HG03159 (cell line): ENCODE measurements around the gene DENND1A.

Source experiments
- ATAC-seq: cut with Tn5 transposase; IDR thresholded peaks from one replicate; pipeline ENCODE4 v1.9.1; 2021; ENCODE audit warnings: mild to moderate bottlenecking, moderate library complexity; ENCODE audit not compliant: unreplicated experiment

DENND1A gene

DNA sequence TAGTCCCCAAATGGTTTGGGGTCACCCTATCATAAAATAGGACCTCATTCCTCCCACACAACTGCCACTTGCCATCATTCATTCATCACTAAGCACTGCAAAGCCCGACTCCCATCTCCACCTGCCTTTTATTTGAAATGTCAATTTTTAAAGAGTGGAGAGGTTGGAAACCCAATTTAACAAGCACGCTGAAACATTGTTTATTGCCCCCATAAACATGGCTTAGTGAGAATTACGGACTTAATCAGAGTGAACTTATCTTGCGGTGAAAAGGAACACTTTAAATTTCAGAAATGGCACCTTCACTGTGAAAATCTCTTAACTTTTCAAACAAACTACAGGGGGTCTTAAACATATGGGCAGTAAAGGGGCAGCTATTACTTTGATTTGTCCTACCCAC is 332.9 kb downstream of the DENND1A start:
- ATAC-seq: no peak

DNA sequence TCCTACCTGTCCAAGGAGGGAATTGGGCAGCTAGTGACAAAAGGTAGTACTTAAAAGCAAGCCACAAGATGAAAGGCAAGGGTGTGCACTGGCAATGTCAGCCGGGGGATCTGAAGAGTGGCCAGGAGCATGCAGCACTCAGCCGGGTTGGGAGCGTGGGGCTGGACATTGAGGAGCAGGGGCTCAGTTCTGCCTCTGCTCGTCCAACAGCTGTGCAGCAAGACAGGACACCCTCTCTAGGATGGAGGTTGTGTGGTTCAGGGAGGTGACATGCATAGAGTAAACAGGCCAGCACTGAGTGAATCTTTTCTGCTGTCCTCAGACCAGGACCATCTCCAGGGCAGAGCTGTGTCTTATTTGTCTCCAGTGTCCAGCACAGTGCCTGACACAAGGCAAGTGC is 338.6 kb downstream of the DENND1A start:
- no peak for ATAC-seq

DNA sequence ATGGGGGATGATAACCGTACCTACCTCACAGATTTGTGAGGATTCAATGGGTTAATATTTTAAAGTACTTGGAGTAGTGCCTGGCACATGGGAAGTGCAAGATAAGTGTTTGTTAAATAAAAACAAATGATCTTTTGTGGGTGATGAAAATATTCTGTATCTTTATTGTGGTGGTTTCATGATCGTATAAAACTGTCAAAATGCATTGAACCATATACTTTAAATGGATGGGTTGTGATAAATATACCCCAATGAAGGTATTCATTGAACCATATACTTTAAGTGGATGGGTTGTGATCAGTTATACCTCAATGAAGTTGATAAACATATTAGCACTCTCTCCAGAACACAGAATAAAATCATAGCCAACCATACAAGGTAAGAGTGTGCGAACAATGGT is 339.4 kb downstream of the DENND1A start:
- no peak for ATAC-seq

DNA sequence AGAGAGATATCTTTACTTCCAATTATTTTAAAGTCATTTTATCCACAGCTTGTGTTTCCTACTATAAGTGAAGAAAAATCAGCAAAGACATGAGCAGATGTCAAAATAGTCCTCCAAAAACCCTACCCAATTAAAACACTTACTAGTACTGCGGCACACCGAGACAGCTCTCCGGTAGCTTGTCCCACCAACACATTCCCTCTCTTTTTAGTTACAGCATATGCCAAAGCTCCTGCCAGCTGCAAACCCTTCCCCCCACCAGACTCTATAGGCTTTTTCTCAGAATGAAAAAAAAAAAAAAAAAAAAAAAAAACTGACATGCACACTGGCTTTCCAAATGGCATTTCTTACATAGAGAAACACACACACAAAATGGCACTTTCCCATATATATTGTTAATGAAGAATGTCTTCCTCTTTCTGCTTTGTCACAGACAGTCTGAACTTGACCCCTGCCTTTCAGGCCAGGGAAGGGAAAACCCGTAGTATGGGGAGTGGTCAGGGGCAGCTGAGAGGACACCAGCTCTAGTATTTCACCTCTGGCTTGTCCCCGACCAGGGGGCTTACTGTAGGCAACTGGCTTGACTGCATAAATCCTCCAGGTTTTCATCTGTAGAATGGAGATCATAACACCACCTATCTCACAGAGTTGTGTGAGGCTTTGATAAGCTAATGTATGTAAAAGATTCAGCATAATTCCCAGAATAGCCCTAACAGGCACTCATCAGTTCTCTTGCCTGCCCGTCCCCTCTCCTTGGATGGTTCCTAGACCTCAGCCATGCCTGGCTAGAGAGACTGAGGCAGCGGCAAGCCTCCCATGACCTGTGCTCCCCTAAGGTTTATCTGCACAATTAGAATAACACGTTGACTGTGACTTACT is 340.3 kb downstream of the DENND1A start:
- ATAC-seq: no peak

DNA sequence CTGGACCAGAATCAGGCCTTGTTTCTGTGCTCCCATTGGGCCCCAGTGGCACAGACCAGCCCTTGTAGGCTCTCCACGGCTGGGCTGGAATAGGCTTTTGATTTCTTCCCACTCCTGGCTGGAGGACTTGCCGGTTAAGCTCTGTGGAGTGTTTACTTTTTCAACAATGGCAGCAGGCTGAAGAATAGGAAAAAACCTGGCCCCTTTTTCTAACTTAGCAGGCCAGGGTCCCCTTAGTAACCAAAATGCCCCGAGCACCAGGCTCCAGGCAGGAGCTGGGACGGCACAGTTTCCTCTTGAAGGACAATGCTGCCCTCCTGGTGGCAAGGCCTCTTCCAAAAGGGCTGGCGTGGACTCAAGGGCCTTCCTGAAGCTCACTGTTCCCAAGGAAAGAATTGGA is 343.7 kb downstream of the DENND1A start:
- no peak for ATAC-seq

DNA sequence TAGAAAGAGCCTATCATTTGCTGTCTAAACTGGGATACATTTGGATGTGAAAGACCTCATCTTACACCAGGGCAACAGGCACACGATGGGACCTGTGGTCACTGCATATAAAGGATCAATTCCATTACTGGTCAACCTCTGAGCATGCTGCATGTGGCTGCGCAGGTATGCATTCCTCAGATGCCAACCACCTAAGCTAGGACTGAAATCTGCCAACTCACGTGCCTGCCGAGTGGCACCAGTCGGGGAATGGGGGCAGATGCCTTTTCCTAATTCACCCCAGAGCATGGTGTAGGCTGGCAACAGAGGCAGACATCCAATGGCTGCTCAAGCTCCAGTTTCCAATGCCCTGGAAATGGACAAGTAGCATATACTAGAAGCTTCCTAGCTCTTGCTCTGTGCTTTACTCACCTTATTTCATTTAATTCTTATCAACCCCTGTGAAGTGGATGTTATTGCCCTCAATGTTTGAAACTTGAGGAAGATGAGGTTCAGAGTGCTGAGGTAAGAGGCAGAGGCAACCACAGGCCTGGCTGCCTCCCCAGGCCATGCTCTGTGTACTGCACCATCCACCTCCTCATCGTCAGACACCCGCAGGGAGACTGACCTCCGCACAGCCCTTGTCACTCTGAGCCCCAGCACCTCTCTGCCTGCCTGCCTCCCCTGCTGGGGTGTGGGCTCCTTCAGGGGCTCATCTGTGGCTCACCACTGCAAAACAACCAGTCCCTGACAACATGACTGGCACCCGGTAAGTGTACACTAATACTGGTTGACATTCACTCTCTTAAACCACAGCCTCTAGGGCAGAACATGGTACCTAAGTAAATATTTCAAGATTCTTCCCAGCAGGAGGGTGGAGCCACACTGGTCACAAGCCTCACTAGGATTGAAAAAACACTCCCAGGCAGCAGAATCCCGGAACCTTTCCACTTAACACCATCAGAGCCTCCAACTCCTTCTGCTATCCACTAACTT is 345.4 kb downstream of the DENND1A start:
- ATAC-seq: no peak

DNA sequence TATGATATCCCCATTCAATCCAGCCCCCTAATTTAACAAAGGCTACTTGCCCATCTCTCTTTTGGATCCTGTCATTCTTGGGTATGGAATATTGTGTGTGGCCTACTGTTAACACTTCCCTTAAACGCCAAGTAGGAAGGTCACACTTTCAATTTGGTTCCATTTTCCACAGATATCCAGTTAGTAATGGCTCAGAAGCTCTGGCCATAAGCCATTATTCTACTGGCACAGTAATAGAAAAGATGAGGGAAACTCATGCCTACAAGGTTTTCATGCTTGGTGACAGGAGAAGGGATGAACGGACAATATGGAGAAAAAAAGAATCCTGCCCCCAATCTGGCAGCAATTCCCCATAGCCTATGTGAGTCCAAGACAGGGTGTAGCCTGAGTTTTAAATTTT is 346.3 kb downstream of the DENND1A start:
- no peak for ATAC-seq

DNA sequence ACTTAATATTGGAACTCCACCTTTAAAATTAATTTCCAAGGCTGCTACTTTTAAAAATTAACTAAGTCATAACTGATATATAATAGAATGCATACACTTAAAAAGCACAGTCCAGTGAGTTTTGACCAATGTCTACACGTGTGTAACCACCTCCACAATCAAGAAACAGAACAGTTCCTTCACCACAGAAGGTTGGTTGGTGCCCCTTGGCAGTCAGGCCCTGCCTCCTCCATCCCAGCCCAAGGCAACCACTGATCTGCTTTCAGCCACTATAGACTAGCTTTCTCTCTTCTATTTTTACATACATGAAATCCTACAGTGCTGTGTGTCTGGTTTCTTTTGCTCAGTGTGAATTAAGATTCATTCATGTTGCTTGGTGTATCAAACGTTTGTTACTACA is 358.7 kb downstream of the DENND1A start:
- no peak for ATAC-seq

DNA sequence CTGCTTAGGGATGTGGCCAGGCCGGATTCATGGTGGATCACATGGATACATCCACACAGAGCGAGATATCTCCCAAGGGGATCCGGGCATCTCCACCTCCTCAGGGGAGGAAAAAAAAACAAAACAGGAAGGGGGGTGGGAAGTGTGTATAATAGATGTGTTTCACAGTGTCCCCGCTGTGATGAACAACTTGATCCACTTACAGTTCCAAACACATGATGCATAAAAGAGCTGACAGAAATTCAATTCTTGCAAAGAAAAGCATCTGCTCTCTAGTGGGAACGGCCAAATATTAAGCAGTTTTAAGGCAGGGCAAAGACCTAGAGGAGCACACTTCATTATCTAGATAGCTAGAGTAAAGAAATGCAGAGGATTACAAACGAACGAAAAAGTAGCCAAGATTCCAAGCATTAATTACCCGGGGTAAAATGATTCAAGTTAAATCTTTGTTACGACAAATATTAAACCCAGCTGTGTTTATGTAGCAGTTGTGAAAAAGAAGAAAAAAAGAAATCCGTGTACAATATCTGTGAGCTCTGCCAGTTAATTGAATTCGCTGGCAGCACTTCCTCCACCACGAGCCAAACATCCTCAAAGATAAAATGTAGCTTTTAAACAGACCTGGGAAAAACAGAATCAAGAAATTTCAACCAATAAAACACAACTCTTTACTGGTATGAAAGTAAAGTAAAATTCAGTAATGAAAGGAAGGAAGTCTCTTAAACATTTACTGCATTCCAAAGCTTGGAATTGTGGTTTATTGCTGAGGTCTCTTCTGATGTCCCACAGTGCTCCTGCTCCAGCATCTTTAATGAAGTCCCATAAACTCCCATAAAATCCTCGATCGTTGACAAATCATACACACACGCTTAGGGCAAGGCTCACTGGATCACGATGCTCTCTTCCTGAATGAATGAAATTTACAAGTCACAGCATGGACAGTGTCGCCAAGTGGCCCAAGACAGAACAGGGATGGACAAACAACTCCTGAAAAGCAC is 360.9 kb downstream of the DENND1A start:
- ATAC-seq: no peak

DNA sequence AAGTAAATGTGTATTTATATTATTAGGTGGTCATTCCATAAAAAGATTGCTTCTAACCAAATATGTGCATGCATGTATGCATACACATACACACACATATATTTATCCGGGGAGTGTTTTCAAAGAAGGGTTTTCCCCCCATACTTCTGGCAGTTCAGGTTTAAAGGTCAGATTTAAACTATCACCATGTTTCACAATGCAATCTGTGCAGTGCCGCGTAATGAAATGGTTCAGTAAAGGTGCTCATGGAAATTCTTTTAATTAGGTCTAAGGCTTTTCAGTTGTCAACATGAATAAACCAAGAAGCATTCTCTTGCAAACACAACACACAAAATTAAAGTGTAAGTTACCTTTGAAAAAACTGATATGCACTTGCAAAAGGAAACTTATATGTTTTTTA is 362.9 kb downstream of the DENND1A start:
- no peak for ATAC-seq

DNA sequence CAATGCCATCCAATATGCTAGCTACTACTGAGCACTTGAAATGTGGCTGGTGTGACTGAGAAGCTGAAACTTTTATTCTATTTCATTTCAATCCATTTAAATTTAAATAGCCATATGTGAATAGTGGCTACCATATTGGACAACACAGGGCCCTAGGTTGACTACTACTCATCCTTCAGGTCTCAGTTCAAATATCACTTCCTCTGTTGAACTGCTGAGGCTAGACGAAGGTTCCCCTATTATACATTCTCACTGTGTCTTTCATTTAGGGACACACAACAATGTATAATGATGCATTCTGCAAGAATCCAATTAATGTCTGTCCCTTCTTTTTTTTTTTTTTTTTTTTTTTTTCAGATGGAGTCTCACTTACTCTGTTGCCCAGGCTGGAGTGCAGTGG is 365.3 kb downstream of the DENND1A start:
- ATAC-seq: no peak

DNA sequence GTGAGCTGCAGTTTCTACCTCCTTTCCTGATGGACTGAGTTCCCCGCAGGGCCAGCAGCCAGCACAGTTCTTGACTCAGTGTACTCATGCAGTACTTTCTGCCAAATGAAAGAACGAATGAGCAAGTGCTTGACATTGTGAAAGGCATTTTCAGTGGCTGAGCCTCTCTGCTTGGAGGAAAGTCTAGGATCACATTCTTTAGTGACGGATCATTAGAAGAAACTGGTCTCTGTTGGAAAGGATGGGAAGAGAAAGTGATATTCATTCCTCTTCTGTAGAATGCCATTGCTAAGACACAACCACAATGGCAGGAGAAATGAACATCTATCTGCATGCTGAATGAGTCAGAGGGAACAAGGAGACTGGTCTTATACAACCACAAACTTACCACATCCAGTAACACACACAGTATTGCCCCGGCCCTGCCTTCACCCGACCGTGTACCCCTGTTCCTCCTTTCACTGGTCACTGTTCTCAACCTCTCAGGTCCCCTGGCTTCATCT is 367.0 kb downstream of the DENND1A start:
- ATAC-seq: peak; percentile 52

DNA sequence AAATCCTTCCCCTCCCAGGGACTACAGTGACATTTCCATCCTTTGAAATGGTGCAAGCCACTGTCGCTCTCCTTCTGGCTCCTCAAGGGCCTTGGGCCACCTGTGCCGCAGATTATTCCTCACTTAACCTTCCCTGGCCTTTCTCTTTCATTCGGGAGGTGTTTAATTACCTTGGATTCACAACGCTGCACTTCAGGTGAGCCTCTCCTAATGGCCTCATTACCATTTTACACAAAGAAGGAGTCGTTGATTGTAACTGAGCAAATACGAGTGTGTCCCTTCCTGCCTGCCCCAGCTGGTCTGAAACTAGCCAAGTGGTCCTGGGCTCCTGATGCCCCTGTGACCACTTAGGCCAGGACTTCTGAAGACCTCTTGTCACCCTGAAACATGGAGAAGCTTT is 368.9 kb downstream of the DENND1A start:
- ATAC-seq: no peak

DNA sequence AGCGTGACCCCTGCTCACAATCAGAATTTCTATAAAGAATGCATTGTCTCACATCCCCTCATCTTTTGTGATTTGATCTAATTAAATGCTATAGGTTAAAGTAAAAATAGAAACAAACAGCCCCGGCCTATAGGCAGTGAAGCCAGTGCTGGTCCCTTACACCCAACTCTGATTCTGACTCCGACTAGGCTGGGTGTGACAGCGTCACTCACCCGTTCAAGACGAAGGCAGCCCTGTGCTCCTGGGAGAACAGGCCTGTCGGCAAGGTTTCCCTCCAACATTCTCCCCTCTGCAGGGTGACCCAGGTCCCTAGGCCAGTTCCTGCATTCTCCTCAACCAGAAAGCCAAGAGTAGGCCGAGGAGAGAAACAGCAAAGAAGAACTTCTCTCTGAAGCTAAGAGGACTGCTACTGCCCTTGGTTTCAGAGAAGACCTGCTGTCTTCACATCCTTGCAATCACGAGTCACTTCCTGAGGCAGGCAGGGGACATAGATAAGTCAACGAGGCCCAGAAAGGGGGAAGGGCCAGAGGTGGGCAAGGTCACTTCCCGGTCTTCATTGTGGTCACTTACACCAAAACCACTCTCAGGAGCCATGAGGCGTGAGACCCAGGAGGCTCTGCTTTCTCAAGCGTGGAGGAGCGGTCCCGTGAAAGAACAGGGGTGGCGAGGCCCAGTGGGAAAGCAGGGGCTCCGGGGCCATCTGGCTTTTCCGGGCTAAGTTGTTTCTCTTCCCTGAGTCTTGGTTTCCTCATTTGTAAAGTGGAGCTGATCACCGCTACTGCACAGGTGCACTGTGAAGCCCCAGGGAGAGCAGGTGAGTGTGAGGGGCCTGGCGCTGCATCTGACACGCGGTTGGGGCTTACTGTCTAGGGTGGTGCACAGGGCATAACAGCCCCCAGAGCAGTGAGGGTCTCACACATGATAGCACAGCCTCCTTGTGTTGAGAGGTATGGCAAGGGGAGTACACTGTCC is 373.2 kb downstream of the DENND1A start:
- ATAC-seq: no peak

DNA sequence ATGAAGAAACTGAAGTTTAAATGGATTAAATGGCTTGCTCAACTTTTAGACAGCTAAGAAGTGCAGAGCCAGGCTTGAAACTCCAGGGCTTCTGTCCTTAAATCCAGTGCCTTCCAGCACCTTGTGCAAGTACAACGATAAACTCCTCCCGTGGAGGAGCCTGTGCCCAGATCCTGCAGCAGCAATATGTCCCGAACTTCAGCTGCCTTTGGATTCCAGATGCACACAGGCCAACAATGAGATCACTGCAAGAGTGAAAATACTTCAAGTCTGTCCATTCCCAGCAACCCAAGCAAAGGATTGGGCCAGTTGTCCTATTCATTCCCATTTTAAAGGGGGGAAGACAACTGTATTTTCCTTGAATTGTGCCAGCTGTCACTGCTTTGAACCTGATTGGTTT is 374.3 kb downstream of the DENND1A start:
- no peak for ATAC-seq

DNA sequence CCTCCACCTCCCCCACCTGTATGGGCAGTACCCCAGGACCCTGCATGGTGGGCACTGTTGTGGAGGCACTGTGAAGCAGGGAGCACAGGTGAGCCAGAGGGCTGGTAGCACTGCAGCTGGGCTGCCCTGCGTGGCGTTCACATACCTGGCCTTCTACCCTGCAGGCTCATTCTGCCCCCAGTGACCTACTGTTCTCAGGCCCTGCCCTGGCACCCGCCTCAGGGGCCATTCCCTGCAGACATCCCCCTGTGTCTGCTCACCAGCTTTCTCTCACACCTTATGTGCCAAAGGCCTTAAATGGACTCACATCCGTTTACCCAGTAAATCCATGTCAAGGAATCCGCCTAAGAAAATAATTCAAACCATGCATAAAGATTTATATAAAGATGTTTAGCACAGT is 377.4 kb downstream of the DENND1A start:
- no peak for ATAC-seq

DNA sequence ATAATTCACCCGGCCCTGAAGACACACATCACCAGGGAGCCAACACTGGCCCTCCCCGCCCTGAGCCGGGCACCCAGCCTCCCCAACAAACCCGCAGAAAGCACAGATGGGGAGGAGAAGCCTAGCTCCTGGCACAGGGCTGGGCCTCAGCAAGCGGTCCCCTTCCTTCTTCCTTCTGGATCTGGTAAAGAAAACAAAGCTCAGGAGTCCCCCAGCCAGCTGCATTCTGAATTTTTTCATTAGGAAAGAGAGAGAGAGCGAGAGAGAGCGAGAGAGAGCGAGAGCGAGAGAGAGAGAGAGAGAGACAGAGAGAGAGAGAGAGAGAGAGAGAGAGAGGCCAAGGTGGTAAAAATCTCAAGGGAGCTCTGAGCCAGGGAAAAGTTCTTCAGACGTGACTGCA is 378.2 kb downstream of the DENND1A start:
- no peak for ATAC-seq

DNA sequence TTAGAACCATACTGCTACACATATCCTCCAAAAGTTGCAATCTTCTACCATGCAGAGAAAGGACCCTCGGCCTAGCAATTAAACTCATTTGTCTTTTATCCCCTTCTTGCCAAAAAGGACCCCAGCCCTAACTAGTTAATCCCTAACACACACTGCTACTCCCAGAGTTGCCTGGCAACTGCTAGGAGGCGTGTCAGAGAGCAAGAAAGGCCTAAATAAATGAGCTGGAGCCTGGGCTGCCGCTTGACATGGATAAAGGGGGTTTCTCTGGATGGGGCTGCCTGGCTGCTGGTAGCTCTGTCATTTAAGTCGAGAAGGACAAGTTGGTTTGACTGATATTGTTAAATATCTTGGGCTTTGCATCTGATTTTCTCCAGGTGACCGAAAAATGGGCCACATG is 379.1 kb downstream of the DENND1A start:
- ATAC-seq: no peak

DNA sequence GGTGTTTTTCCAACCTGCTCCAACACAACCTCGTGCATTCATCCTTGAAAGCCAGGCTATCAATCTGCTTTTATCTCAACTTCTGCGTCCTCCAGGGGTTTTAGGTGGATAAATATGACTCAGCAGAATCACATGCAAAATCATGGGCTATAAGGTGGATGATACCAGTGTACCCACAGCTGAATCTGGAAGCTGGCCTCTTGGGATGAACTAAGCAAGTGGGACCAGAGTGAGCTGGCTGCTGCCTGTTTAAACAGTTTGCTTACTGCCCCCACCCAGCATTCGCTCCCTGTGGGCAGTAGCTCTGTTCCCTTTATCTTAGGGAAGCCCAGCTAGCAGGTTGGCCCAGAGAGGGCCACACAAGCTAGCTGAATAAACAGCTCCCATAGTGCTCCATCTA is 379.9 kb downstream of the DENND1A start:
- ATAC-seq: no peak
